Suprapubic skin (tissue), 4 donors: Measurements from ENCODE around the gene CCDC159. TPM values are rescaled to one million over a fixed set of nuclear protein-coding genes. Genes with fewer than 3 reads are reported as not detected.
A peak's percentile ranks its signal among the peaks of the same experiment; 100 is the strongest.
"Not testable (repeated sequence)": the region's sequence is repeated elsewhere in the genome, so short reads cannot be mapped to it uniquely, and the experiment has no call there.

Source experiments
- DNase-seq, 2 donors: peaks; one replicate each; pipeline ENCODE4 v3.0.0-alpha.2; 2019; ENCODE audit warnings: low spot score in 2 of 2
- H3K27ac ChIP-seq: fragments of 200-600 bp; sonication (generic); one replicate; pipeline ENCODE4 v1.5.1; 2019
- H3K27me3 ChIP-seq: fragments of 200-600 bp; sonication (generic); one replicate; pipeline ENCODE4 v1.5.1; 2019
- H3K36me3 ChIP-seq: fragments of 200-600 bp; sonication (generic); one replicate; pipeline ENCODE4 v1.5.1; 2019
- H3K4me1 ChIP-seq: fragments of 200-600 bp; sonication (generic); one replicate; pipeline ENCODE4 v1.5.1; 2019
- H3K4me3 ChIP-seq: fragments of 200-600 bp; sonication (generic); one replicate; pipeline ENCODE4 v1.5.1; 2019; ENCODE audit warnings: mild to moderate bottlenecking
- H3K9me3 ChIP-seq: fragments of 200-600 bp; sonication (generic); one replicate; pipeline ENCODE4 v1.5.1; 2019
- CTCF ChIP-seq, 2 donors: fragments of 200-600 bp in 1 of 2; fragments of 450-650 bp in 1 of 2; sonication (generic) in 1 of 2; IDR thresholded peaks; one replicate each; pipeline ENCODE4 v1.5.1; 2016 to 2019; ENCODE audit warnings: antibody characterized with exemption in 2 of 2, mild to moderate bottlenecking in 1 of 2, moderate library complexity in 1 of 2
- EP300 ChIP-seq: sonication (generic); formaldehyde crosslinking; IDR thresholded peaks from one replicate; pipeline ENCODE4 v1.6.1; 2017; ENCODE audit warnings: antibody characterized with exemption
- POLR2A ChIP-seq, 2 donors: fragments of 450-650 bp; IDR thresholded peaks; one replicate each; pipeline ENCODE4 v1.6.1; 2017; ENCODE audit warnings: antibody characterized with exemption in 2 of 2, mild to moderate bottlenecking in 2 of 2, moderate library complexity in 2 of 2
- POLR2AphosphoS5 ChIP-seq, 3 donors: sonication (generic); formaldehyde crosslinking; IDR thresholded peaks; one replicate each; pipeline ENCODE4 v1.6.1; 2017; ENCODE audit warnings: antibody characterized with exemption in 3 of 3
- WGBS: methylation state at CpG from one replicate; pipeline ENCODE4 v1.1.5; 2018; 5-methylcytosine and 5-hydroxymethylcytosine counted together
- total RNA-seq, 4 donors: library from RNA; depleted of rRNA; stranded (reverse); fragments of >200 nt; gene quantifications; one replicate each; pipeline ENCODE4 v1.1.0, GENCODE V29; 2016

Gene CCDC159
- total RNA-seq, 4 donors from 2014 or later: 8.0 to 58.3 (median 14.3) TPM

DNA sequence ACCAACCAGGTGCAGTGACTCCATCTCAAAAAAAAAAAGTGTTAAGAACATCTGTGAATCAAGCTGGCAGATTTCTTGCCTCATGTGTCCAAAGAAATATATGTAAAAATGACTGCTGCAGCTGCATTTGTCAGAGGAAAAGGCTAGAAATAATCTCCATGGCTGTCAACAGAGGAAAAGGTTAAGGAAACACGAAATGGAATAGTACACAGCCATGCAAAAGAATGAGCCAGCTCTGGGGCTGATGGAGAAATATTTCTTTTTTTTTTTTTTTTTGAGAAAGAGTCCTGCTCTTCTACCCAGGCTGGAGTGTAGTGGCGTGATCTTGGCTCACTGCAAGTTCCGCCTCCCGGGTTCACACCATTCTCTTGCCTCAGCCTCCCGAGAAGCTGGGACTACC lies 13.5 kb upstream of the CCDC159 start:
- H3K4me3 ChIP-seq: no peak overlapping the region

GRCh38 chr19:11333838-11334237 lies 12.5 kb upstream of the CCDC159 start:
- 90% methylated on average over 9 of the region's 9 CpGs for WGBS
- Histone ChIP-seq H3K36me3 (peaks cover 81% of the 10 kb centered on the region), H3K4me1 (peaks cover 14% of the 10 kb centered on the region)
- H3K27me3 ChIP-seq, H3K9me3 ChIP-seq, DNase-seq, H3K4me3 ChIP-seq, H3K27ac ChIP-seq: not testable (repeated sequence)

More for the DNA sequence above, 13.5 kb upstream of the CCDC159 start:
- Histone ChIP-seq H3K9me3 (no peaks in the 10 kb centered on the region), H3K36me3 (peaks cover 90% of the 10 kb centered on the region), H3K27ac (no peak overlapping the region), H3K27me3 (no peaks in the 10 kb centered on the region), H3K4me1 (peaks cover 4% of the 10 kb centered on the region)
- WGBS: 92% methylated on average over 5 of the region's 5 CpGs
- TF ChIP-seq POLR2A (IDR thresholded peaks at IDR 0.05) (no peak), EP300 (no peak), CTCF (IDR thresholded peaks at IDR 0.05) (no peak), POLR2AphosphoS5 (IDR thresholded peaks at IDR 0.05) (no peak)
- no peak for DNase-seq

DNA sequence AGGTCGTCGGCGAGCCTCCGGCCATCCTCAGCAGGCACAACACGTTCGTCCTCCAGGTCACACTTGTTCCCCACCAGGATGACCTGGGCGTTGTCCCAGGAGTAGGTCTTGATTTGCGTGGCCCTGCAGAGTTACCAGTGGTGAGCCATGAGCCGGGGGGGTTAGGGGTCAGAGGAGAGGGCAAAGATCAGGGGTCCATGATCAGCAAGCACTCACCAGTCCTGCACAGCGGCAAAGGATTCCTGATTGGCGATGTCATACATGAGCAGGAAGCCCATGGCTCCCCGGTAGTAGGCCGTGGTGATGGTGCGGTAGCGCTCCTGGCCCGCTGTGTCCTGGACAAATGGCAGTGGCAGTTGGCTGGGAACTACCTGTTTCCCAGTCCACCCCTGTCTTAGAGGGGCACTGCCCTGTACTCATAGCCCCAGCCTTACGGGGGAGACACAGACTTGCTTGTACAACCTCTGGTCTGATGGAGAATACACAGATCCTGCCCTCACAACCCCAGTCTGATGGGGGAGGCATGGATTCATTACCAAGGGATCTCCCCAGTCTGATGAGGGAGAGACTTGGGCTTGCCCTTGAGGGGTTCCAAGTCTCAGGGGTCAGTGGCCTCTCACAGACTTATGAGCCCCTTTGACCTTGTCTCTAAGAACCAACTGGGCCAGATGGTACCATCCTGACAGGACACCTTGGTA lies 10.7 kb upstream of the CCDC159 start:
- Histone ChIP-seq H3K36me3 (peaks cover 64% of the 10 kb centered on the region), H3K27ac (no peak overlapping the region), H3K4me3 (no peak overlapping the region), H3K27me3 (no peaks in the 10 kb centered on the region), H3K4me1 (peaks cover 22% of the 10 kb centered on the region), H3K9me3 (no peaks in the 10 kb centered on the region)
- no peak for DNase-seq
- TF ChIP-seq EP300 (no peak), CTCF (IDR thresholded peaks at IDR 0.05) (no peak), POLR2A (IDR thresholded peaks at IDR 0.05) (no peak), POLR2AphosphoS5 (IDR thresholded peaks at IDR 0.05) (no peak)
- WGBS: 96% methylated on average over 14 of the region's 17 CpGs

- H3K4me1 ChIP-seq: peaks cover 22% of the 10 kb centered on the region
- H3K4me3 ChIP-seq: no peak overlapping the region
- H3K27ac ChIP-seq: no peak overlapping the region
- TF ChIP-seq EP300: no peak
- TF ChIP-seq CTCF (IDR thresholded peaks at IDR 0.05): no peak
- TF ChIP-seq POLR2AphosphoS5 (IDR thresholded peaks at IDR 0.05): no peak
- TF ChIP-seq POLR2A (IDR thresholded peaks at IDR 0.05): no peak
- H3K36me3 ChIP-seq: peaks cover 50% of the 10 kb centered on the region
- WGBS: 91% methylated on average over 12 of the region's 14 CpGs
- no peaks in the 10 kb centered on the region for H3K9me3 ChIP-seq
- DNase-seq: no peak
- H3K27me3 ChIP-seq: no peaks in the 10 kb centered on the region
These were observed 9.2 kb upstream of the CCDC159 start for GRCh38 chr19:11337080-11337479.

DNA sequence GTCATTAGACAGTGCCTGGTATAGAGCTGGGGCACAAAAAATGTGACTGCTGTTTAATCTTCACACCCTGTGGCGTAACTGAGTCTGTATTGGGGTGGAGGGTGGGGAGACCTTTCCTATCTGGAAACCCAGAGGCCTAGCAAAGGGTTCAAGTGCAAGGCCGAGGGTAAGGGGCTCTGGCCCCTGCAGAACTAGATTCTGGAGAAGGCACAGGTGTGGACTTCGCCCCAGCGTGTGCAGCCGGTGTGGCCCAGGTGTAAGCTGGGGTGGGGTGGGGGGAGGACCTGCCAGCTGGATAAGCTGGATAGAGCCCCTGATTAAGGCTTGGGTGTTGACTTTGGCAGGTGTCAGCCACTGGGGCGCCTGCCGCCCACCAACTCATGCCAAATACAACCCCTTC lies 8.2 kb upstream of the CCDC159 start:
- peak overlapping the region; percentile 67 for H3K4me3 ChIP-seq
- no peaks in the 10 kb centered on the region for H3K27me3 ChIP-seq
- H3K4me1 ChIP-seq: peaks cover 23% of the 10 kb centered on the region
- H3K36me3 ChIP-seq: peaks cover 45% of the 10 kb centered on the region
- H3K27ac ChIP-seq: no peak overlapping the region
- TF ChIP-seq POLR2AphosphoS5 (IDR thresholded peaks at IDR 0.05) (no peak), POLR2A (IDR thresholded peaks at IDR 0.05) (no peak), CTCF (IDR thresholded peaks at IDR 0.05) (no peak), EP300 (no peak)
- no peaks in the 10 kb centered on the region for H3K9me3 ChIP-seq
- no peak for DNase-seq
- 61% methylated on average over 4 of the region's 7 CpGs for WGBS
